DMS 273 treated with DMSO at 0.1 percent for 48 hours (cell line): ENCODE data around the gene SDSL.

Experiments used
- DNase-seq: peaks from one replicate; lab custom pipeline; 2025; lab: John Stamatoyannopoulos, UW

Gene SDSL

GRCh38 chr12:113420996-113421595 lies 1.1 kb upstream of the SDSL start:
- DNase-seq = no peak

DNA sequence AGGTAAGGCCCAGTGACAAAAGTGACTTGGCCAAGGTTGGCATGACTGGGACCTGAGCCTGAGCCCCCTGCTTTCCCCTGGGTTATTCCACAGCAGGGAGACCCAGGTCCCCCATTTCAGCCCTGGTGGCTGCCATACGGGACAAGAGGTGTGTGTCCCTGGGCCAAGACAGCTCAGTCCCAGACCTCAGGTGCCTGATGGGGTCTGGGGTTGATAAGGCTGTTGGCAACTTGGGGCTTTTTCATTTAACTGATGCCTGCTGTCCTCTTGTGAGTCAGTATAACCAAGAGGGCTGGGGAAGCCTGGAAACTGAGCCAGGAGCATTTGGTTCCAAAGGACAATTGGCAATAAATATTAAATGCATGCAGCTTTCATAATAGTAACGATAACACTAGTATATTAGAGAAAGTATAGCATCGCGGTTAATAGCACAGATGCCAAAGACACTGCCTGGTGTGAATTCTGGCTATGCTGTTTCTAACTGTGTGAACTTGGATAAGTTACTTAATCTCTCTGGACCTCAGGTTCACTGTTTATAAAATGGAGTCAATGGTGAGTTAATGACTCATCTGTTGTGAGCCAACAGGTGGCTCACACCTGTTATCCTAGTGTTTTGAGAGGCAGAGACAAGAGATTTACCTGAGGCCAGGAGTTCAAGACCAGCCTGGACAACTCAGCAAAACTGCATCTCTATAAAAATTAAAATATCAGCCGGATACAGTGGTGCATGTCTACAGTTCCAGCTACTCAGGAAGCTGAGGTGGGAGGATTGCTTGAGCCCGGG lies 898 bp downstream of the SDSL start:
- no peak for DNase-seq

DNA sequence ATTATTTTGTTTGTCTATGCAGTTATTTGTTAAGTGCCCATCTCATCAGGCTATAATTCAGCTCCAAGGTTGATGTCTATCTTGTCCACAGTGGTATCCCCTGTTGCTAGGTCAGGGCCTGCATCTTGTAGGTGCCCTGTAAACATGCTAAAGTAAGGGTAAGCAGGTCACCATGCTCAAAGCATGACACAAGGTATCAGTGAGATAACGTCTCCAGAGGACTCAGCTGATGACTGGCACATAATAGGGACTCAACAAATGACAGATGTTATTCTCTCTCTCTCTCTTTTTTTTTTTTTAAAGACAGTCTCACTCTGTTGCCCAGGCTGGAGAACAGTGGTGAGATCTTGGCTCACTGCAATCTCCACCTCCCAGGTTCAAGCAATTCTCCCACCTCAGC lies 2.3 kb downstream of the SDSL start:
- DNase-seq = no peak

DNA sequence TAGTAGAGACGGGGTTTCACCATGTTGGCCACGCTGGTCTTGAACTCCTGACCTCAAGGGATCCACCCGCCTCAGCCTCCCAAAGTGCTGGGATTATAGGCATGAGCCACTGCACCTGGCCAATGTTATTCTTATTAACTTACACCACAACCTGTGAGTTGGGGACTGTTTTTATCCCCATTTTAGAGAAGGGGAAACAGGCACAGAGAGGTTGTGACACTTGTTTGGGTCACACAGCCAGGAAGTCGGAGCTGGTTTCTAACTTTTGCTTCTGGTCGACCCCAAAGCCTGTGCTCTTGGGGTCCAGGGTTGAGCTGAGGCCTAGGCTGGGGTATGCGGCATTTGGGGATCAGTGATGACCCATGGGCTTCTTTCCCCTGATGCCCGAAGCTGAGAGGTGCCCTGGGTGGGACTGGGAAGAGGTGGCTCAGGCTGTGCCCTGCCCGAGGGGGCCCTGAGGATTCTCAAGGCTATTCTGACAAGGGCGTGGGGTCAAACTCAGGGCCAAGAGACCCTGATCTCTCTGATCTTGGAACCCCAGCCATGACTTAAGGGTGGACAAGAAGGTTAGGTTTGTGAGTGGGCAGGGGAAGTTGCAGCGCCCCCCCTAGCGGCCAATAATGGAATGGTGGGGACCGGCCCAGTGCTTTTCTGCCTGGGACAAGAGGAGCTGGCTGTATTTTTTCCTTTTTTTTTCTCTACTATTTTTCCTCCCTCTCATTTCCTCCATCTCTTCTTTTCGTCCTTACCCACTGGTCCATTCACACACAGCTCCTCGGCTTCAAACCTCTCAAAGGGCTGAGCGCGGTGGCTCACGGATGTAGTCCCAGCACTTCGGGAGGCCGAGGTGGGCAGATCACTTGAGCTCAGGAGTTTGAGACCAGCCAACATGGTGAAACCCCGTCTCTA lies 3.0 kb downstream of the SDSL start:
- DNase-seq = no peak

DNA sequence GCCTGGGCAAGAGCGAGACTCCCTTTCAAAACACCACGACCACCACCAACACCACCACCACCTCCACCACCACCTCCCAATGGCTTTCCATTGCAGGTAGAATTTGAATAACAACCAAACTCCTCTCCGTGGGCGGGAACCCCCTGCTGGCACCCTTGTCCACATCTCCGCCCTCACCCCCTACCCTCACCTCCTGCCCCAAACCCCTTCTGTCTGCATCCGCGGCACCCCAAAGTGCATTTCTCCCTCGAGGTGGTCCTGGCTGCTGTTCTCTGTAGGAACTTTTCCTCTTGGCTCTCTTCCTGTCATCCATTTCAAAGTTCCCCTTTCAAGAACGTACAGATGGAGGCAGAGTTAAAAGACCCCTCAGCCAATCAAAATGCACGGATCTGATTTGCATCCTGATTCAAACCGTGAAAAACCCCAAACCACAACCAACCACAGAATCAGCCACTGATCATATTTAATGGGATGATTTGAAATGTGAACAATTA lies 3.8 kb downstream of the SDSL start:
- no peak for DNase-seq

GRCh38 chr12:113427882-113428281 lies 5.7 kb downstream of the SDSL start:
- DNase-seq = no peak

DNA sequence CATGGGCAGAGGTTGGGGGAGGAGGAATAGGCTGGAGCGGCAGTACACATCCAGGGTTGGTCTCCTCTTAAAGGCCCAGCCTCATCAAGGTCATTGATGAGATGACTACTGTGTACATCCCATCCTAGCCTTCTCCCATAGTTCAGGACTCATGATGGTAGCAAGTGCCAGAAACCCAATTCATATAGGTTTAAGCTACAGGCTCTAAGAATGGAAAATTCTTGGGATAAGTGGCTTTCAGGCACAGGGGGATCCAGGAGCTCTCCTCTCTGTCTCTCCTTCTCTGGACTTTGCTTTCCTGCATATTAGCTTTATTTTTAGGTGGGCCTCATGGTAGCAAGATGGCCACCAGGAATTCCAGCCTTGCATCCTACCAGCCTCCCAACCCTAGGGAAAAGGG lies 6.3 kb downstream of the SDSL start:
- DNase-seq = no peak

DNA sequence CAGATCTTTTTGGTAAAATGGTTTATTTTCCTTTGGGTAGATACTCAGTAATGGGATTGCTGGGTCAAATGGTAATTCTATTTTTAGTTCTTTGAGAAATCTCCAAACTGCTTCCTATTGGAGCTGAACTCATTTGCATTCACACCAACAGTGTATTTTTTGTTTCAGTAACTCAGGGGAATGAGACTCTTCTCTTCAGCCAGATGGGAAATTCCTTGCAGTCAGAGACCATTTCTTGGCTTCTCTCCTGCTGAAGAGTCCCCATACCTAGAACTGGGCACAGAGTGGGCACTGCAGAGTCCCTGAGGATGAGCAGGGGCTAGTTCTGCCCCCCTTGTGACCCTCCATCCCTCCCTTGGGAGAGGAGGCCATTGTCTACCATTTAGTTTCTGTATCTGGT lies 10.8 kb downstream of the SDSL start:
- DNase-seq = no peak

- DNase-seq = no peak
These were observed 13.2 kb downstream of the SDSL start for GRCh38 chr12:113435367-113435766.

- no peak for DNase-seq
These were observed 14.4 kb downstream of the SDSL start for GRCh38 chr12:113436586-113436985.

GRCh38 chr12:113436993-113437728 lies 15.0 kb downstream of the SDSL start:
- DNase-seq = no peak

- no peak for DNase-seq
These were observed 15.5 kb downstream of the SDSL start for GRCh38 chr12:113437729-113438100.

GRCh38 chr12:113438523-113439300 lies 16.5 kb downstream of the SDSL start:
- no peak for DNase-seq

DNA sequence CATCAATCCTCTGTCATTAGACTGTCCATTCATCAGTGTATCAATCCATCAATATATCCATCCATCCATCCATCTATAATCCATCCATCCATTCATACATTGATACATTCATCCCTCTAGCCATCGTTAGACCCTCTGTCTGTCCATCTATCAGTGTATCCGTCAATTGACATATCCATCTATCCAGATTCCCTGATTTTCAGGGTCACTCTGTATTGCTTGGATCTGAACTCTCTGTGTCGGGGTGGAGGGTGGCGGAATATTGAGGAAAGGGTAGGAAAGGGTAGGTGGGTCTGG lies 17.1 kb downstream of the SDSL start:
- no peak for DNase-seq

- DNase-seq = no peak
These were observed 17.4 kb downstream of the SDSL start for GRCh38 chr12:113439606-113440030.

DNA sequence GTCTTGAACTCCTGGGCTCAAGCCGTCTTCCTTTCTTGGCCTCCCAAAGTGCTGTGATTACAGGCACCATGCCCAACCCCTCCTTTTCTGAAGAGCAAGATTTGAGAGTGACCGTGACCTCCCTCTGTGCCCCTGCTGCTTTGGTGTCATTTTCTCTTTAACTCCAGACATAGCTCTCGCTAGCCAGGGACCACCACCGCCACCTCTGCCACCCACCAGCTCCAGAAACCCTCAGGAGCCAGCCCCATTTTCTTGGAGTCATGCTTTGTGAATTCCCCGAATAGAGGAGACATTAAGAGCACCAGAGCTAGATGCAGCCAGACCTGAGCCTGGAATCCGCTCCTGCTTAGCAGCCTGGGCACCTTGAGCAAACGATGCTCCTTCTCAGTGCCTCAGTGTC lies 18.2 kb downstream of the SDSL start:
- DNase-seq = no peak

- DNase-seq = no peak
These were observed 19.0 kb downstream of the SDSL start for GRCh38 chr12:113440947-113441782.

DNA sequence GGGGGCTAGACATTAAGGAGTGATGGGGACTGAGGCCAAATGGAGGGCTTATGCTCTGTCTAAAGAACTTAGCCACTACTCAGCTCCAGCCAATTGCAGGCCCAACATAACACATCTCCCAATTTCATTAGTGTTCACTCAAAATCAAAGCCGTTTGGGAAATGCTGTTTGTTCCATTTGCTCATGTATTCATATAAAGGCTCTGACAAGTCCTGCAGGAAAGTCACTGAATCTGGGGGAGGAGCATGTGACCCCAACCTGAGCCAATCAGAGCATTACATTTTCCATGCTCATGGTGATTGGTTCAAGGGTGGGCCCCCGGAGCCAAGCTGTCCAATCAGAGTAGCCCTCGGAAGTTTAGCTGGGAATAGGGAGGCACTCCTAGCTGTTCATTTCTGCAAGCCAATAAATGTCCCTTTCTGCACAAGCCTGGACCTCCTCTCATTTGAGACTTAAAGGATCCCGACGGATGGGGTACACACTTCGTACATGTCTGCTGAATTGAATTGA lies 20.9 kb downstream of the SDSL start:
- no peak for DNase-seq

GRCh38 chr12:113445544-113446171 lies 23.5 kb downstream of the SDSL start:
- DNase-seq = no peak

DNA sequence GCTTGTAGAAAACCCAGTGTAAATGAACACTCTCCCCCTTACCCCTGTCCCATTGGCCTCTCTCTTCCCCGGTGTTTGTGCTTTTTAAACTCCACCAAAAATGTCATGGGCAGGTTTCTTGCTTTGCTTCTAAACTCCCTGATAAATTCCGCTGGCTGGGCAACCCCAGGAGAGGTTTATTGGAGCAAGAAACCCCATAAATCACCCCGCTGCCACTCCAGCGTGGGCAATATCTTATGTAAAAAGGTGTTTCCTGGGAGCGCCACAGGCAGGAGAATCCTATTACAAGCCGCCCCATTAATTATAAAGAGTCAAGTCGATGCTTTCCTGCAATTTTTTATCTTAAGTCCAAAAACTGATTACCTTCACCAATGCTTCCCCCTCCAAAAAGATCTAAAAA lies 26.7 kb downstream of the SDSL start:
- no peak for DNase-seq
